GM12878 (cell line): ENCODE measurements around the gene KCTD19. TPM values are rescaled to one million over a fixed set of nuclear protein-coding genes. Genes with fewer than 3 reads are reported as not detected.

Experiments used
- ATAC-seq: fragments of 200-7000 bp; cut with Tn5 transposase; 3 replicates; pipeline ENCODE4 v1.9.1; 2020; ENCODE audit warnings: mild to moderate bottlenecking, moderate library complexity
- BruUV-seq: library from RNA; stranded (reverse); fragments of 400-500 nt; replicated peaks from 2 replicates; lab custom pipeline; 2021; lab: Mats Ljungman, UMichigan
- CTCF ChIA-PET: fragments of 300-600 bp; sonication (Branson Sonifier 250); formaldehyde crosslinking; extraction: SDS; loops from one replicate; lab custom pipeline; 2021; ENCODE audit warnings: inconsistent platforms; lab: Yijun Ruan, JAX
- POLR2A ChIA-PET: fragments of 350-600 bp; formaldehyde crosslinking; extraction: SDS; loops from one replicate; lab custom pipeline; 2021; ENCODE audit warnings: inconsistent platforms; lab: Charles Lee
- RAD21 ChIA-PET: fragments of 300-600 bp; sonication (Branson Sonifier 250); formaldehyde crosslinking; loops from one replicate; lab custom pipeline; 2023; ENCODE audit warnings: antibody characterized with exemption; ENCODE audit not compliant: unreplicated experiment; lab: Charles Lee
- SMC1A ChIA-PET: fragments of 300-600 bp; sonication (Branson Sonifier 250); formaldehyde crosslinking; loops from one replicate; lab custom pipeline; 2023; ENCODE audit not compliant: unreplicated experiment, uncharacterized antibody; lab: Charles Lee
- DNase-seq: peaks from one replicate; pipeline ENCODE4 v3.0.0-alpha.2; 2011; ENCODE audit warnings: low read depth, low spot score
- FAIRE-seq: peaks from 3 replicates; lab custom pipeline; 2011; peaks lifted over from hg19 to GRCh38; lab: Jason Lieb, UNC
- H2AFZ ChIP-seq: 2 replicates; pipeline ENCODE4 v1.6.0; 2011; ENCODE audit warnings: low read depth, low read length, control low read depth; ENCODE audit not compliant: control insufficient read depth
- H3K27ac ChIP-seq: 2 replicates; pipeline ENCODE4 v1.5.1; 2011; ENCODE audit warnings: control low read depth; ENCODE audit not compliant: control insufficient read depth, insufficient read depth
- H3K27me3 ChIP-seq, 2 experiments: replicated peaks in 1 of 2; 2 replicates each; pipeline versions ENCODE4 v1.6.0 to v1.6.1; 2011; ENCODE audit warnings: low read length in 1 of 2; ENCODE audit not compliant: control insufficient read depth in 2 of 2, insufficient read depth in 2 of 2
- H3K36me3 ChIP-seq, 2 experiments: 2 replicates each; pipeline ENCODE4 v1.5.1; 2011; ENCODE audit warnings: low read length in 1 of 2; ENCODE audit not compliant: control insufficient read depth in 2 of 2, insufficient read depth in 2 of 2
- H3K4me1 ChIP-seq: 2 replicates; pipeline ENCODE4 v1.6.1; 2011; ENCODE audit warnings: mild to moderate bottlenecking, low read length, moderate library complexity, mixed read lengths; ENCODE audit not compliant: control insufficient read depth, insufficient read depth
- H3K4me2 ChIP-seq: 2 replicates; pipeline ENCODE4 v1.6.0; 2011; ENCODE audit warnings: control low read depth; ENCODE audit not compliant: control insufficient read depth, insufficient read depth
- H3K4me3 ChIP-seq: fragments of 200-600 bp; sonication (generic); 2 replicates; pipeline ENCODE4 v1.5.1; 2016
- H3K79me2 ChIP-seq: 2 replicates; pipeline ENCODE4 v1.6.0; 2011; ENCODE audit warnings: low read length; ENCODE audit not compliant: control insufficient read depth, insufficient read depth
- H3K9ac ChIP-seq: 2 replicates; pipeline ENCODE4 v1.8.0; 2011; ENCODE audit warnings: low read length, control low read depth, mixed read lengths; ENCODE audit not compliant: control insufficient read depth, insufficient read depth
- H3K9me3 ChIP-seq: replicated peaks from 3 replicates; pipeline ENCODE4 v1.5.1; 2011; ENCODE audit warnings: mild to moderate bottlenecking, low read length; ENCODE audit not compliant: control insufficient read depth, insufficient read depth
- H4K20me1 ChIP-seq: 2 replicates; pipeline ENCODE4 v1.6.0; 2011; ENCODE audit not compliant: control insufficient read depth, insufficient read depth
- HSF1 ChIP-seq: fragments of 150-350 bp; IDR thresholded peaks from 2 replicates; pipeline ENCODE4 v1.6.1; 2014; ENCODE audit warnings: mild to moderate bottlenecking, low read depth, low read length
- WGBS: methylation state at CpG from one replicate; pipeline ENCODE4 v1.1.6; 2016; ENCODE audit warnings: low lambda C conversion rate; ENCODE audit not compliant: insufficient replicate concordance, insufficient coverage; ENCODE audit errors: missing lambda C conversion rate; 5-methylcytosine and 5-hydroxymethylcytosine counted together
- in situ Hi-C: fragments of 300-500 bp; cut with MboI; formaldehyde crosslinking; loops from 9 replicates; pipeline ENCODE4 v1.14.3; 2018; ENCODE audit warnings: mixed read lengths
- intact Hi-C: fragments of 100-400 bp; cut with micrococcal nuclease; formaldehyde crosslinking; loops from one replicate; pipeline ENCODE4 v1.14.2; 2022; ENCODE audit not compliant: unreplicated experiment
- polyA plus RNA-seq, 11 experiments: library from polyadenylated mRNA; depleted of rRNA in 4 of 11; unstranded in 6 of 11; stranded (reverse) in 5 of 11; fragments of >200 nt; fragmentation: Nextera tagmentation in 4 of 11; fragmentation: Illumina TruSeq in 1 of 11; extraction: Ambion mirVana in 4 of 11; extraction: Trizol in 1 of 11; gene quantifications; 1 replicate in 1 of 11; 2 replicates in 10 of 11; pipeline versions ENCODE4 v1.2.1 to v1.2.3, GENCODE V29; 2011 to 2016; ENCODE audit warnings: inconsistent platforms in 2 of 11, missing spikeins in 2 of 11, low read depth in 1 of 11
- total RNA-seq, 4 experiments: library from RNA; depleted of rRNA in 3 of 4; stranded (reverse); fragments of >200 nt in 3 of 4; fragmentation: Illumina TruSeq in 1 of 4; extraction: Trizol in 1 of 4; gene quantifications; 2 replicates each; pipeline versions ENCODE4 v1.2.1 to v1.2.3, GENCODE V29; 2013 to 2021

The KCTD19 gene
- total and polyA plus RNA-seq, 10 of the 15 experiments (the other 5 are each of a cell fraction or from before 2014, with no cell fraction given) = 1.6 to 8.9 (median 3.9) TPM

GRCh38 chr16:67280090-67281015, 46.2 kb downstream of the KCTD19 start:
- ChIA-PET POLR2A (interaction anchor here (0.6 kb wide), 1 partner anchor 58 kb away, joined by 3 read pairs; no protein-coding TSS in a partner anchor), RAD21 (interaction anchor here (0.8 to 1.4 kb wide), 2 partner anchors 20 to 59 kb away, joined by 3 to 6 read pairs; no protein-coding TSS in a partner anchor), CTCF (interaction anchor here (0.6 to 2.8 kb wide), 6 partner anchors 17 to 219 kb away, joined by 3 to 17 read pairs (median 4); no protein-coding TSS in a partner anchor), SMC1A (interaction anchor here (0.8 to 1.2 kb wide), 2 partner anchors 8 to 328 kb away, joined by 4 read pairs; no protein-coding TSS in a partner anchor)
- no peak overlapping the region for H2AFZ ChIP-seq
- intact Hi-C loops (no loop called here), in situ Hi-C loops (no loop called here)
- WGBS = 57% methylated on average over 15 of the region's 15 CpGs
- ATAC-seq (no peak), FAIRE-seq (no peak), DNase-seq (no peak)
- H3K27ac ChIP-seq = no peak overlapping the region
- H3K9ac ChIP-seq = no peak overlapping the region
- H3K9me3 ChIP-seq = no peaks in the 10 kb centered on the region
- no peak overlapping the region for H3K4me2 ChIP-seq
- BruUV-seq = no TSS peak
- H3K27me3 ChIP-seq = no peaks in the 10 kb centered on the region
- TF ChIP-seq HSF1 = no peak
- H4K20me1 ChIP-seq = no peaks in the 10 kb centered on the region
- H3K4me1 ChIP-seq = peaks cover 4% of the 10 kb centered on the region; the same call in 1 of the 2 replicates
- H3K36me3 ChIP-seq = no peaks in the 10 kb centered on the region; a peak in 1 of 4 replicates
- H3K4me3 ChIP-seq = no peak overlapping the region
- 0 out of 2 replicates have a peak, but pooled peaks cover 2% of the 10 kb centered on the region for H3K79me2 ChIP-seq
